DOHH2 (cell line): Measurements from ENCODE around the gene B4GALT5.

Experiments used
- CTCF ChIP-seq: fragments of 200-600 bp; sonication (generic); IDR thresholded peaks from one replicate; pipeline ENCODE4 v1.5.1; 2014; ENCODE audit warnings: antibody characterized with exemption, mild to moderate bottlenecking, low read depth, low read length; ENCODE audit not compliant: poor library complexity, severe bottlenecking
- EZH2phosphoT487 ChIP-seq: fragments of 200-600 bp; sonication (generic); IDR thresholded peaks from 2 replicates; pipeline ENCODE4 v1.6.1; 2017; ENCODE audit warnings: borderline replicate concordance, mild to moderate bottlenecking, antibody characterized with exemption, low read length, moderate library complexity, mixed read lengths

- TF ChIP-seq EZH2phosphoT487 (no peak), CTCF (no peak)
Measured at GRCh38 chr20:49657118-49657901, 56.4 kb downstream of the B4GALT5 start.
